Activated CD8-positive, alpha-beta T cell treated with anti-CD3 and anti-CD28 coated beads for 36 hours (primary cell): ENCODE data around the gene PDE1C. TPM values are rescaled to one million over a fixed set of nuclear protein-coding genes. Genes with fewer than 3 reads are reported as not detected.

Source experiments
- ATAC-seq: fragments of 200-7000 bp; cut with Tn5 transposase; one replicate; pipeline ENCODE4 v1.10.0; 2021; ENCODE audit warnings: mild to moderate bottlenecking, moderate library complexity
- CTCF ChIA-PET: fragments of 350-600 bp; sonication (Branson Sonifier 250); formaldehyde crosslinking; loops from one replicate; lab custom pipeline; 2021; ENCODE audit warnings: antibody characterized with exemption; lab: Charles Lee
- POLR2A ChIA-PET: fragments of 350-600 bp; sonication (Branson Sonifier 250); formaldehyde crosslinking; loops from one replicate; lab custom pipeline; 2021; ENCODE audit warnings: antibody characterized with exemption; lab: Charles Lee
- DNase-seq: peaks from one replicate; pipeline ENCODE4 v3.0.0-alpha.2; 2020
- H3K27ac Mint-ChIP-seq: one replicate; pipeline ENCODE4 v1.8.0; 2021; ENCODE audit warnings: mild to moderate bottlenecking, mixed read lengths
- H3K27me3 Mint-ChIP-seq: one replicate; pipeline ENCODE4 v1.8.0; 2021; ENCODE audit warnings: mixed read lengths
- H3K36me3 Mint-ChIP-seq: one replicate; pipeline ENCODE4 v1.8.0; 2021; ENCODE audit warnings: low read depth, mixed read lengths
- H3K4me1 Mint-ChIP-seq: one replicate; pipeline ENCODE4 v1.8.0; 2021; ENCODE audit warnings: low read depth, mixed read lengths
- H3K4me3 Mint-ChIP-seq: one replicate; pipeline ENCODE4 v1.8.0; 2021; ENCODE audit warnings: mild to moderate bottlenecking, moderate library complexity, mixed read lengths
- H3K9me3 Mint-ChIP-seq: one replicate; pipeline ENCODE4 v1.8.0; 2021; ENCODE audit warnings: mixed read lengths
- CTCF ChIP-seq: fragments of 200-600 bp; IDR thresholded peaks from one replicate; pipeline ENCODE4 v1.8.0; 2022; ENCODE audit warnings: antibody characterized with exemption, mild to moderate bottlenecking
- intact Hi-C: fragments of 100-400 bp; cut with micrococcal nuclease; formaldehyde crosslinking; loops from one replicate; pipeline ENCODE4 v1.10.0; 2022
- total RNA-seq, 2 experiments: library from RNA; stranded (reverse); gene quantifications; one replicate each; pipeline ENCODE4 v1.2.3, GENCODE V29; 2021

The PDE1C gene
- total RNA-seq, 2 experiments from 2014 or later = not detected

DNA sequence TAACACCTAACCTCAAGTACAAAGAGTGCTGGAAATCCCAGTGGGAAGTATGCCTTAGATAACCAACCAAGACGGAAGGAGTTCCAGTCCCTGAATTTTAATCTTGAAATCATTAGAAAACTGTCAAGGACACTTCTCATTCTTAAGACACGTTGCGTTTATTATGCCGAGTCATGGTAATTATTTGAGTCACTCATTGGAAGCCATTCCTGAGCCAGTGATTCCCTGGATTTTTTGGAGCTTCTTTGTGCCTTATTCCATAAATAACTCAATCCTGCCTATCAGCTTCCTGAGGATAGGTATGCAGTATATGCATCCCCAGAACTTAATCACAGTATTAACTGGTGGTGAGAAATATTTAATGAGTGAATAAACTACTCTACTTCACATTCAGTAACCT is 305.7 kb downstream of the PDE1C start:
- Mint-ChIP-seq H3K4me1 (no peaks in the 10 kb centered on the region), H3K9me3 (peaks cover 1% of the 10 kb centered on the region), H3K36me3 (no peaks in the 10 kb centered on the region), H3K27me3 (no peaks in the 10 kb centered on the region), H3K27ac (no peak overlapping the region), H3K4me3 (no peak overlapping the region)
- ChIA-PET CTCF (no interaction called here), POLR2A (no interaction called here)
- no peak for TF ChIP-seq CTCF
- DNase-seq (no peak), ATAC-seq (no peak)
- intact Hi-C loops = no loop called here

GRCh38 chr7:31763548-31763947 is 306.7 kb downstream of the PDE1C start:
- intact Hi-C loops = no loop called here
- no peak for TF ChIP-seq CTCF
- Mint-ChIP-seq H3K27me3 (no peaks in the 10 kb centered on the region), H3K36me3 (no peaks in the 10 kb centered on the region), H3K9me3 (peaks cover 1% of the 10 kb centered on the region), H3K27ac (no peak overlapping the region), H3K4me1 (no peaks in the 10 kb centered on the region), H3K4me3 (no peak overlapping the region)
- DNase-seq (no peak), ATAC-seq (no peak)
- ChIA-PET CTCF (no interaction called here), POLR2A (no interaction called here)

DNA sequence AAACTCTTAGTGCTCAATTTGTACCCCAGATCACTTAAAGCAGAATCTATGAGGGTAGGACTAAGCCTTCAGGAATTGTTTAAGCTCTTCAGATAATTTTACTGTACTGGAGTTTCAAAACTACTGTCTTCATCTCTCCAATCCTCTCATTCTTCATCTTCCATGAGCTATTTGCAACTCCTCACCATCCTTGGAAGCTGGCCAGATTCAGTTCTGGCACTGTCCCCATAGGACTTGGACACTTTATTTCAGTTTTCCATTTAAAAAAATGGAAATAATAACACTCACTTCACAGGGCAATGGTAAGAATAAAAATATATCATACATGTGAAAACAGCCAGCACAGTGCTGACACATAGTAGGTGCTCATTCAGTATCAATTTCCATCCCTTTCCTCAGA is 308.6 kb downstream of the PDE1C start:
- intact Hi-C loops = no loop called here
- peaks cover 1% of the 10 kb centered on the region for H3K9me3 Mint-ChIP-seq
- ATAC-seq = no peak
- H3K27me3 Mint-ChIP-seq = no peaks in the 10 kb centered on the region
- H3K27ac Mint-ChIP-seq = no peak overlapping the region
- no peak overlapping the region for H3K4me3 Mint-ChIP-seq
- no peaks in the 10 kb centered on the region for H3K36me3 Mint-ChIP-seq
- ChIA-PET POLR2A (no interaction called here), CTCF (interaction anchor here (0.7 kb wide), 1 partner anchor 22 kb away, joined by 3 read pairs; no protein-coding TSS in a partner anchor)
- no peak for TF ChIP-seq CTCF
- H3K4me1 Mint-ChIP-seq = no peaks in the 10 kb centered on the region
- no peak for DNase-seq

- no peaks in the 10 kb centered on the region for H3K4me1 Mint-ChIP-seq
- ChIA-PET CTCF (no interaction called here), POLR2A (no interaction called here)
- H3K27ac Mint-ChIP-seq = no peak overlapping the region
- H3K4me3 Mint-ChIP-seq = no peak overlapping the region
- no peak for ATAC-seq
- H3K9me3 Mint-ChIP-seq = no peaks in the 10 kb centered on the region
- DNase-seq = no peak
- TF ChIP-seq CTCF = no peak
- no peaks in the 10 kb centered on the region for H3K36me3 Mint-ChIP-seq
- H3K27me3 Mint-ChIP-seq = no peaks in the 10 kb centered on the region
- intact Hi-C loops = no loop called here
These were observed 311.5 kb downstream of the PDE1C start for GRCh38 chr7:31758755-31759154.

GRCh38 chr7:31751726-31752125 is 318.5 kb downstream of the PDE1C start:
- ATAC-seq (no peak), DNase-seq (no peak)
- intact Hi-C loops = no loop called here
- no peak overlapping the region for H3K27ac Mint-ChIP-seq
- H3K9me3 Mint-ChIP-seq = no peaks in the 10 kb centered on the region
- POLR2A ChIA-PET = no interaction called here
- no peaks in the 10 kb centered on the region for H3K36me3 Mint-ChIP-seq
- H3K4me3 Mint-ChIP-seq = no peak overlapping the region
- no peaks in the 10 kb centered on the region for H3K27me3 Mint-ChIP-seq
- CTCF ChIA-PET = no interaction called here
- no peak for TF ChIP-seq CTCF
- no peaks in the 10 kb centered on the region for H3K4me1 Mint-ChIP-seq
